ENCODE results near the gene NELFB. TPM values are rescaled to one million over a fixed set of nuclear protein-coding genes. Genes with fewer than 3 reads are reported as not detected.

Gene NELFB
- total and polyA plus RNA-seq, 9 of the 15 experiments (the other 6 are each of a cell fraction or from before 2014, with no cell fraction given), result 0.24 to 84.0 (median 29.7) TPM

GRCh38 chr9:137222190-137223077 is 32.7 kb upstream of the NELFB start, which contains the start of gene RNF208 (continued):
- TF ChIP-seq ZBTB33 (CRISPR knock-in tag; IDR thresholded peaks at IDR 0.05), result peak; percentile 44; the same call in 1 of the 2 replicates

GRCh38 chr9:137223078-137223970 is 31.8 kb upstream of the NELFB start:
- Histone ChIP-seq H2AFZ (ENCODE audit: low read depth, low read length) (peak overlapping the region; percentile 89), H3K79me2 (ENCODE audit: control insufficient read depth, insufficient read depth, low read length) (peaks cover 7% of the 10 kb centered on the region; the same call in 2 of the 3 replicates), H3K27me3 (ENCODE audit: control insufficient read depth in 2 of 2, insufficient read depth in 2 of 2, low read length in 2 of 2) (no peaks in the 10 kb centered on the region), H3K4me3 (peak overlapping the region; percentile 85), H4K20me1 (replicated peaks; ENCODE audit: control insufficient read depth, insufficient read depth, low read length) (no peaks in the 10 kb centered on the region), H3K4me1 (replicated peaks in 1 of 2; ENCODE audit: control insufficient read depth in 2 of 2, insufficient read depth in 2 of 2, low read length in 2 of 2) (peaks cover 28 to 95% of the 10 kb centered on the region in 2 experiments), H3K9ac (ENCODE audit: insufficient read depth in 1 of 2, low read depth in 2 of 2, low read length in 2 of 2) (peak overlapping the region; percentile 85 to 97), H3K4me2 (ENCODE audit: insufficient read depth, low read length) (peak overlapping the region; percentile 92), H3K9me1 (ENCODE audit: control insufficient read depth, insufficient read depth, low read length) (no peaks in the 10 kb centered on the region), H3K36me3 (ENCODE audit: control insufficient read depth, insufficient read depth, low read length) (peaks cover 7% of the 10 kb centered on the region; the same call in 1 of the 3 replicates), H3K27ac (ENCODE audit: extremely low read depth, low read depth, low read length) (peak overlapping the region; percentile 83), H3K9me3 (replicated peaks; ENCODE audit: control insufficient read depth, insufficient read depth, low read depth, low read length) (no peaks in the 10 kb centered on the region)
- DNase-seq (ENCODE audit: extremely low read depth in 1 of 4, low spot score in 3 of 4) (peak; percentile 94 to 99 (median 96)), ATAC-seq (peak; percentile 84), FAIRE-seq (peak; percentile 99)
- 3% methylated on average over 37 of the region's 63 CpGs for WGBS (ENCODE audit: insufficient coverage, low coverage, missing lambda C conversion rate)
- in situ Hi-C loops (cut with MboI), result no loop called here
- ChIA-PET CTCF (ENCODE audit: low intra/inter-chr PET ratio) (interaction anchor here (0.6 to 1.0 kb wide), 2 partner anchors 169 to 436 kb away, joined by 4 read pairs; no protein-coding TSS in a partner anchor), POLR2A (interaction anchor here (0.6 to 2.1 kb wide), 12 partner anchors 13 to 177 kb away, joined by 3 to 12 read pairs (median 4); partner anchors contain the start of genes SAPCD2, TPRN and TUBB4B)
- no TSS peak for BruUV-seq (replicated peaks)
- intact Hi-C loops (cut with micrococcal nuclease), result no loop called here
- TF ChIP-seq FOXK2 (conservative IDR thresholded peaks at IDR 0.05 in 1 of 2, IDR thresholded peaks at IDR 0.05 in 1 of 2; ENCODE audit: low read depth in 2 of 2), result peak in 1 of 2 experiments; percentile 55; a peak in 1 of 4 replicates
- TF ChIP-seq NONO (IDR thresholded peaks at IDR 0.05; ENCODE audit: low read depth in 2 of 2, low read length in 1 of 2), result 0 out of 4 replicates have a peak, but pooled peaks of 1 of the 2 experiments have one; percentile 33
- peak; percentile 8; the same call in 1 of the 2 replicates for TF ChIP-seq MYNN (IDR thresholded peaks at IDR 0.05)
- no peak for TF ChIP-seq MYNN (CRISPR knock-in tag; IDR thresholded peaks at IDR 0.05)
